LNCAP (cell line): ENCODE data around the gene MDFIC2.
A peak's percentile ranks its signal among the peaks of the same experiment; 100 is the strongest.

Experiments used
- CTCF ChIP-seq: fragments of 450-650 bp; IDR thresholded peaks from 2 replicates; pipeline ENCODE4 v1.5.1; 2017; ENCODE audit warnings: mild to moderate bottlenecking

MDFIC2 gene

GRCh38 chr3:70312336-70312735 lies at the start of gene MDFIC2:
MDFIC2 (minus strand) TSS chr3:70312638; CDS start chr3:70311973, 665 bp downstream.
- no peak for TF ChIP-seq CTCF

GRCh38 chr3:70360979-70361760 lies 48.7 kb upstream of the MDFIC2 start:
- no peak for TF ChIP-seq CTCF

GRCh38 chr3:70359711-70360110 lies 47.3 kb upstream of the MDFIC2 start:
- TF ChIP-seq CTCF, result no peak

- peak; percentile 78 for TF ChIP-seq CTCF
Measured at GRCh38 chr3:70358978-70359580, 46.6 kb upstream of the MDFIC2 start.

- no peak for TF ChIP-seq CTCF
Measured at GRCh38 chr3:70352215-70352614, 39.8 kb upstream of the MDFIC2 start.

- no peak for TF ChIP-seq CTCF
Measured at GRCh38 chr3:70342149-70342548, 29.7 kb upstream of the MDFIC2 start.

GRCh38 chr3:70333080-70333479 lies 20.6 kb upstream of the MDFIC2 start:
- no peak for TF ChIP-seq CTCF
